Lower leg skin (tissue), 3 donors: ENCODE data around the gene TMEM218.

ENCODE experiments used
- POLR2A ChIP-seq, 2 donors: fragments of 450-650 bp; IDR thresholded peaks; one replicate each; pipeline ENCODE4 v1.6.1; 2016 to 2017; ENCODE audit warnings: antibody characterized with exemption in 2 of 2, mild to moderate bottlenecking in 1 of 2, moderate library complexity in 1 of 2
- TF ChIP-seq, protein P1 (sequence below), 3 donors: fragments of 450-650 bp; IDR thresholded peaks; one replicate each; pipeline ENCODE4 v1.5.1; 2016; ENCODE audit warnings: antibody characterized with exemption in 3 of 3, mild to moderate bottlenecking in 3 of 3, moderate library complexity in 2 of 3

GRCh38 chr11:125156346-125157117 lies 45.1 kb upstream of the TMEM218 start:
- no peak for TF ChIP-seq POLR2A (IDR thresholded peaks at IDR 0.05)
- TF ChIP-seq, protein P1, sequence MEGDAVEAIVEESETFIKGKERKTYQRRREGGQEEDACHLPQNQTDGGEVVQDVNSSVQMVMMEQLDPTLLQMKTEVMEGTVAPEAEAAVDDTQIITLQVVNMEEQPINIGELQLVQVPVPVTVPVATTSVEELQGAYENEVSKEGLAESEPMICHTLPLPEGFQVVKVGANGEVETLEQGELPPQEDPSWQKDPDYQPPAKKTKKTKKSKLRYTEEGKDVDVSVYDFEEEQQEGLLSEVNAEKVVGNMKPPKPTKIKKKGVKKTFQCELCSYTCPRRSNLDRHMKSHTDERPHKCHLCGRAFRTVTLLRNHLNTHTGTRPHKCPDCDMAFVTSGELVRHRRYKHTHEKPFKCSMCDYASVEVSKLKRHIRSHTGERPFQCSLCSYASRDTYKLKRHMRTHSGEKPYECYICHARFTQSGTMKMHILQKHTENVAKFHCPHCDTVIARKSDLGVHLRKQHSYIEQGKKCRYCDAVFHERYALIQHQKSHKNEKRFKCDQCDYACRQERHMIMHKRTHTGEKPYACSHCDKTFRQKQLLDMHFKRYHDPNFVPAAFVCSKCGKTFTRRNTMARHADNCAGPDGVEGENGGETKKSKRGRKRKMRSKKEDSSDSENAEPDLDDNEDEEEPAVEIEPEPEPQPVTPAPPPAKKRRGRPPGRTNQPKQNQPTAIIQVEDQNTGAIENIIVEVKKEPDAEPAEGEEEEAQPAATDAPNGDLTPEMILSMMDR (IDR thresholded peaks at IDR 0.05) = no peak
